DLD1 (cell line): ENCODE results near the gene CCL17.

Source experiments
- in situ Hi-C: cut with HindIII; loops from 2 replicates; pipeline ENCODE4 v1.10.0; 2017; ENCODE audit warnings: low sequenced_read_pairs

The CCL17 gene

DNA sequence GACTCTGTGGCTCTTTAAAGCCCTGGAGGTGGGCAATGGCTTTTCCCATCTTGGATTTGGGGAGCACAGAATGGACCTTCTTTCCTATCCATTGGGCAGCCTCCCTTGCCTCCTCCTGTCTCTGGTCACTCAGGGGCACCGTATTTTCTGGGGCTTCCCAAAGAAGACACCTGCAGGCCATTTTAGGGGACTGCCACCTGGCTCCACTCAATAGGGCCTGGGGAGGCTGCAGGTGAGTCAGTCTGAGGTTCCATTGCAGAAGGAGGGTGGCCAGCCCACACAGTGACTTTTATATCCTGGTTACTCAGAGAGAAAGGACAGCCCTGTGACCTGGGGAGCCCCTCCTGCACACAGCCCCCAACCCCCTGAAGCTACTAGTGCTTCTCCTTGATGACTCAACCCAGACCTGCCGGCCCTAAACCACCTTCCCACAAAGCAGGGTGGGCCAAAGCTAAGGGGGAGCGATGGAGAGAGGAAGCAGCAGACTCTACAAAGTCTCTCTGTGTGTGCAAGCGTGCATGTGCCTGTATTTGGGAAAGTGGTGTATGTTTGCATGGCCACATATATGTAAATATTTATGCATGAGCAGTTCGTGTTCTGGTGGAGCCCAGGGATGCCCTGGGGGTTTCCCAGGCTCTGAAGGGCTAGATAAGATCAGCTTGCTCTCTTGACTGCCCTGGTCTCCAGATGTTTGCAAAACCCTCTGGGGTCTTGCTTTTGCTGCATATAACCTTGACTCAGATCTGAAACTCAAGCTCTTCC lies 27.3 kb upstream of the CCL17 start:
- in situ Hi-C loops, result no loop called here

DNA sequence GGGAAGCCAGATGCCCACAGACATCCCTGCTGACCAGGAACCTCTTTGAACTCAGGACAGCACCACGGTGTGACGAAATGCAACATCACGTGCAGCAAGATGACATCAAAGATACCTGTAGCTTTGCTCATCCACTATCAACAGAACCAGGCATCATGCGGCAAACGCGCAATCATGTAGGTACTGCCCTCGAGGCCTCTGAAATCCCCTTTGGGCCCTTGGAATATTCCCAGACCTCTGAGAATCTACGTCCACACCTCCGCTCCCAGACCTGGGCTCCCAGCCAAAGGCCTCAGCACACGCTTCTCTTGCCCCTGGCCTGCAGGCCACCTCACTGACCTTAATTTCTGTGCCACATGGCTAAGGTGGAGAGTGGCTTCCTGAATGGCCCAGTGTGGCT lies 25.0 kb upstream of the CCL17 start:
- in situ Hi-C loops, result no loop called here

DNA sequence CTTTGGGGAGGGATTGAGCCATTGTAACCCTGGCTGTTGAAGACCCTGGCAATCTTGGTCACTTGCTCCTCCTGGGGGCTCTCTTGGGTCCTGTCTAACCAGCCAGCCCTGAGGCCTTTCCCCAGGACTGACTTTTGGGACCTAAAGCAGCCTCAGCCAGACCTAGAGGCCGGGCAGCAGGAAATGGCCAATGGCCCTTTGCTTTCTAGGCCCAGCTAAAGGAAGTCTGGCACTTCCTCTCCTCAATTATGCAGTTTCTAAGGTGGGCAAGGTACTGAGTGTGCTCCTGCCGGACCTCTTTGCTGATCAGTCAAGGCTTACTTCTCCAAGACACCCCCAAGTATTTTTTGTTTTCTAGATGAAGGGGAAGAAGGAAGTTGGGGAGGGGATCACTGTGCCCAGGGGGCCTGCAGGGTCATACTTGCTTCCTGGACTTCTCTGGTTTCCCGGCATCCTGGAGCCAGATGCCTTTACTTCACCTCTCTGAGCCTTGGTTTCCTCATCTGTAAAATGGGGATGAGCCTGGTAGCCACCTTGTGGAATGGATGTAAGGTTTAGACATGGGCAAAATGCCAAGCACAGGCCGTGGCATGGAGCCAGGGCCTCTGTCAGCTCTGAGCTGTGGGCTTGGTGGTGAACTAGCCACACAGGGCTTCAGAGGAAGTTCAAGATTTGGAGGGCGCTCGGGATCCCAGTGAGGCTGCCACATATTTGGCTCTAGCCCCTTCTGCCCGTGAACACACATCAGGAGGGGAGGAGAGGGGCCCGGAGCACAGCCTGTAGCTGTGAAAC lies 23.7 kb upstream of the CCL17 start:
- in situ Hi-C loops, result no loop called here

DNA sequence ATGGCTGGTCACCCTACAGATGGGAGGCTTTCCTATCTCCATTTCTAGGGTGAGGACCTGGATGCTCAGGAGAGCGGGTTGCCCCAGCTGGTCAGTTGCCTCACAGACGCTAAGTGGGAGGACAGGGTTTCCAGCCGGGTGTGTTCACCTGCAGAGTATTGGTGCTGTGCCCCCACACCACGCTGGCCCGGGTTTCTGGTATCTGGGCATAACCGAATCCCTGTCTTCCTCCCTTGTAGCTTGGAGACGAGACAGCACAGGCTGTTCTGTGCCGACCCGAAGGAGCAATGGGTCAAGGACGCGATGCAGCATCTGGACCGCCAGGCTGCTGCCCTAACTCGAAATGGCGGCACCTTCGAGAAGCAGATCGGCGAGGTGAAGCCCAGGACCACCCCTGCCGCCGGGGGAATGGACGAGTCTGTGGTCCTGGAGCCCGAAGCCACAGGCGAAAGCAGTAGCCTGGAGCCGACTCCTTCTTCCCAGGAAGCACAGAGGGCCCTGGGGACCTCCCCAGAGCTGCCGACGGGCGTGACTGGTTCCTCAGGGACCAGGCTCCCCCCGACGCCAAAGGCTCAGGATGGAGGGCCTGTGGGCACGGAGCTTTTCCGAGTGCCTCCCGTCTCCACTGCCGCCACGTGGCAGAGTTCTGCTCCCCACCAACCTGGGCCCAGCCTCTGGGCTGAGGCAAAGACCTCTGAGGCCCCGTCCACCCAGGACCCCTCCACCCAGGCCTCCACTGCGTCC lies 22.6 kb upstream of the CCL17 start:
- in situ Hi-C loops, result no loop called here

DNA sequence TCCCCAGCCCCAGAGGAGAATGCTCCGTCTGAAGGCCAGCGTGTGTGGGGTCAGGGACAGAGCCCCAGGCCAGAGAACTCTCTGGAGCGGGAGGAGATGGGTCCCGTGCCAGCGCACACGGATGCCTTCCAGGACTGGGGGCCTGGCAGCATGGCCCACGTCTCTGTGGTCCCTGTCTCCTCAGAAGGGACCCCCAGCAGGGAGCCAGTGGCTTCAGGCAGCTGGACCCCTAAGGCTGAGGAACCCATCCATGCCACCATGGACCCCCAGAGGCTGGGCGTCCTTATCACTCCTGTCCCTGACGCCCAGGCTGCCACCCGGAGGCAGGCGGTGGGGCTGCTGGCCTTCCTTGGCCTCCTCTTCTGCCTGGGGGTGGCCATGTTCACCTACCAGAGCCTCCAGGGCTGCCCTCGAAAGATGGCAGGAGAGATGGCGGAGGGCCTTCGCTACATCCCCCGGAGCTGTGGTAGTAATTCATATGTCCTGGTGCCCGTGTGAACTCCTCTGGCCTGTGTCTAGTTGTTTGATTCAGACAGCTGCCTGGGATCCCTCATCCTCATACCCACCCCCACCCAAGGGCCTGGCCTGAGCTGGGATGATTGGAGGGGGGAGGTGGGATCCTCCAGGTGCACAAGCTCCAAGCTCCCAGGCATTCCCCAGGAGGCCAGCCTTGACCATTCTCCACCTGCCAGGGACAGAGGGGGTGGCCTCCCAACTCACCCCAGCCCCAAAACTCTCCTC lies 21.9 kb upstream of the CCL17 start:
- in situ Hi-C loops, result no loop called here

DNA sequence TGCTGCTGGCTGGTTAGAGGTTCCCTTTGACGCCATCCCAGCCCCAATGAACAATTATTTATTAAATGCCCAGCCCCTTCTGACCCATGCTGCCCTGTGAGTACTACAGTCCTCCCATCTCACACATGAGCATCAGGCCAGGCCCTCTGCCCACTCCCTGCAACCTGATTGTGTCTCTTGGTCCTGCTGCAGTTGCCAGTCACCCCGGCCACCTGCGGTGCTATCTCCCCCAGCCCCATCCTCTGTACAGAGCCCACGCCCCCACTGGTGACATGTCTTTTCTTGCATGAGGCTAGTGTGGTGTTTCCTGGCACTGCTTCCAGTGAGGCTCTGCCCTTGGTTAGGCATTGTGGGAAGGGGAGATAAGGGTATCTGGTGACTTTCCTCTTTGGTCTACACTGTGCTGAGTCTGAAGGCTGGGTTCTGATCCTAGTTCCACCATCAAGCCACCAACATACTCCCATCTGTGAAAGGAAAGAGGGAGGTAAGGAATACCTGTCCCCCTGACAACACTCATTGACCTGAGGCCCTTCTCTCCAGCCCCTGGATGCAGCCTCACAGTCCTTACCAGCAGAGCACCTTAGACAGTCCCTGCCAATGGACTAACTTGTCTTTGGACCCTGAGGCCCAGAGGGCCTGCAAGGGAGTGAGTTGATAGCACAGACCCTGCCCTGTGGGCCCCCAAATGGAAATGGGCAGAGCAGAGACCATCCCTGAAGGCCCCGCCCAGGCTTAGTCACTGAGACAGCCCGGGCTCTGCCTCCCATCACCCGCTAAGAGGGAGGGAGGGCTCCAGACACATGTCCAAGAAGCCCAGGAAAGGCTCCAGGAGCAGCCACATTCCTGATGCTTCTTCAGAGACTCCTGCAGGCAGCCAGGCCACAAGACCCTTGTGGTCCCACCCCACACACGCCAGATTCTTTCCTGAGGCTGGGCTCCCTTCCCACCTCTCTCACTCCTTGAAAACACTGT lies 21.0 kb upstream of the CCL17 start:
- in situ Hi-C loops, result no loop called here

DNA sequence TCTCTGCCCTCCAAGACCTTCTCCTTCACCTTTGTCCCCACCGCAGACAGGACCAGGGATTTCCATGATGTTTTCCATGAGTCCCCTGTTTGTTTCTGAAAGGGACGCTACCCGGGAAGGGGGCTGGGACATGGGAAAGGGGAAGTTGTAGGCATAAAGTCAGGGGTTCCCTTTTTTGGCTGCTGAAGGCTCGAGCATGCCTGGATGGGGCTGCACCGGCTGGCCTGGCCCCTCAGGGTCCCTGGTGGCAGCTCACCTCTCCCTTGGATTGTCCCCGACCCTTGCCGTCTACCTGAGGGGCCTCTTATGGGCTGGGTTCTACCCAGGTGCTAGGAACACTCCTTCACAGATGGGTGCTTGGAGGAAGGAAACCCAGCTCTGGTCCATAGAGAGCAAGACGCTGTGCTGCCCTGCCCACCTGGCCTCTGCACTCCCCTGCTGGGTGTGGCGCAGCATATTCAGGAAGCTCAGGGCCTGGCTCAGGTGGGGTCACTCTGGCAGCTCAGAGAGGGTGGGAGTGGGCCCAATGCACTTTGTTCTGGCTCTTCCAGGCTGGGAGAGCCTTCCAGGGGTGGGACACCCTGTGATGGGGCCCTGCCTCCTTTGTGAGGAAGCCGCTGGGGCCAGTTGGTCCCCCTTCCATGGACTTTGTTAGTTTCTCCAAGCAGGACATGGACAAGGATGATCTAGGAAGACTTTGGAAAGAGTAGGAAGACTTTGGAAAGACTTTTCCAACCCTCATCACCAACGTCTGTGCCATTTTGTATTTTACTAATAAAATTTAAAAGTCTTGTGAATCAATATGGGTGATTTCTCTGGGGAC lies 20.1 kb upstream of the CCL17 start:
- in situ Hi-C loops, result no loop called here

DNA sequence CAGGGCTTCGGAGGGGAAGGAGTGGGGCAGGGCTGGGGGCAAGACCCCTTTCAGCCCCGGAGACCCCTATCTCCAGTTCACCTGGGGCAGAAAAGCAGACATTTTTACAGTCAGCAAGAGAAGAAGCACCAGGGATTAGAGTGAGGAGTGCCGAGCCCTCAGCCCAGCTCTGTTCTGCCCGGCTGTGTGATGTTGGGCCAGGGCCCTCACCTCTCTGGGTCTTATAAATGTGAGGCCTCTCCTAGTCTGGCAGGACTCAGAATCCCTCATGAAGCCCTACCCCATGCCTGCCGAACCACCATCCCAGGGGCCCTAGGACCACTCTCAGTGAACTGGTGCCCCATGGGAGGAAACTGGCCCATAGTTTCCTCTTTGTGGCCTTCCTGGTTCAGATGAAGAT lies 19.5 kb upstream of the CCL17 start:
- in situ Hi-C loops, result no loop called here

DNA sequence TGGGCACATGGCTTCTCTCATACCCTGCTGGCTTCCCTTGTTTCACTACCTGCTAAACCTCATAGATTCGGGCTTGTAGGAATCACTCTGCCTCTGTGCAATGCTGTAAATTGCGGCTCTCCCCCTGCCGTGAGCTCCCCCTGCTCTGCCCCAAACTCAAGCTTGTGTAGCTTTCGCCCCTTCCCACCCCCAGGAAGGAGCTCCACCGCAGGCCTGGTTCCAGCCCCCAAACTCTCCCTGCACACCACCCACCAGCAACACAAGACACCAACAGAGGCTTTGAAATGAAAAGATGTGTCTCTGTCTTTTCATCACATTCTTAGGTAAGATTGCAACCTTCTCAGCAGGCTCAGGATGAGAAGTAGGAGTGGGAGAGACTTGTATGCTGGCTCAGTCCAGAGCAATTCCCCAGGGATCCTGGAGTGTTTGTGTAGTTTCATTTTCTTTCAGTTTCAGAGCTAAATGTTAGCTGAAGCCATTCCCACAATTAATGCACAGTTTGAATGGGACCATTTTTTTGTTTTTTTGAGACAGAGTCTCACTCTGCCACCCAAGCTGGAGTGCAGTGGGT lies 18.1 kb upstream of the CCL17 start:
- in situ Hi-C loops, result no loop called here

DNA sequence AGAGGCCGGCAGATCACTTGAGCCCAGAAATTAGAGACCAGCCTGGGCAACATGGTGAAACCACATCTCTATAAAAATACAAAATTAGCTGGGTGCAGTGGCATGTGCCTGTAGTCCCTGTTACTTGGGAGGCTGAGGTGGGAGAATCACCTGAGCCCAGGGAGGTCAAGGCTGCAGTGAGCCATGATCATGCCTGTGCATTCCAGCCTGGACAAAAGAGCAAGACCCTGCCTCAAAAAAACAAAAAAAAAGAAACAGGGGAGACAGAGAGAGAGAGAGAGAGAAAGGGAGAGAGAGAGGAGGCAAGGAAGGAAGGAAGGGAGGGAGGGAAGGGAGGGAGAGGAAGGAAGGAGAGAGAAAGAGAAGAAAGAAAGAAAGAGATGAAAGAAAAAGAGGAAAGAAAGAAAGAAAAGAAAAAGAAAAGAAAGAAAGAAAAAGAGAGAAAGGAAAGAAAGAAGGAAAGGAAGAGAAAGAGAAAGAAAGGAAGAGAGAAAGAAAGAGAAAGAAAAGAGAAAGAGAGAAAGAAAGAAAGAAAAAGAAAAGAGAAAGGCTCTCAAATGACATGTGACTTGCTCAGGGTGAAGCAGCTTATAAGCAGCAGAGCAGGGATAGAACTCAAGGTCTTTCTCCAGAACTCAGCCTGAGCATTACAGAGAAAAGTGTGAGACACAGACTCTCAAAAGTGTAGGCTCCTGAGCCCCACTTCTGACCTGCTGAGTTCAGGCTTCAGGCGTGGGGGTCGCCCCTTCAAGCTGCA lies 16.8 kb upstream of the CCL17 start:
- in situ Hi-C loops, result no loop called here

DNA sequence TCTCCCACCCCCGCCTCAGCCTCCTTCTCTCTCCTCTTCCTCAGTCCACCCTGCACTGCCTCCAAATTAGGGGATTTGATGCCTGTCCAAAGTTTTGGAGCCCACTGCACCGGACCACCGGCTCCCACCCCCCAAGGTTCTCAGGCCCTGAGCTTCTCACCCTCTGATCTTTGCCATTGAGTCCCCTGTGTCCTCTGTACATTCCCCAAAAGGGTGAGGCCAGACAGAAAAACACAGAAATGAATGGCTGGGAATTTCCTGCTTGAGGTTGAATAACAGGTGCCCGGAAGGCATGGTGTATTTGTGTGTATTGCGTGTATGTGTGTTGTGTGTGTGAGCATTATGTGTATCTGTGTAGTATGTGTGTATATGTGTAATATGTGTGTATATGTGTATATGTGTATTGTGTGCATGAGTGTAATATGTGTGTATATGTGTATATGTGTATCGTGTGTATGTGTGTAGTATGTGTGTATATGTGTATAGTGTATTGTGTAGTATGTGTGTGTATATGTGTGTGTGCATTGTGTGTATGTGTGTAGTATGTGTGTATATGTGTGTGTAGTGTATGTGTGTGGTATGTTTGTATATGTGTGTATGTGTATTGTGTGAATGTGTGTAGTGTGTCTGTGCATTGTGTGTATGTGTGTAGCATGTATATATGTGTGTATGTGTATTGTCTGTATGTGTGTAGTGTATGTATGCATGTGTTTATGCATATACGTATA lies 16.0 kb upstream of the CCL17 start:
- in situ Hi-C loops, result no loop called here

DNA sequence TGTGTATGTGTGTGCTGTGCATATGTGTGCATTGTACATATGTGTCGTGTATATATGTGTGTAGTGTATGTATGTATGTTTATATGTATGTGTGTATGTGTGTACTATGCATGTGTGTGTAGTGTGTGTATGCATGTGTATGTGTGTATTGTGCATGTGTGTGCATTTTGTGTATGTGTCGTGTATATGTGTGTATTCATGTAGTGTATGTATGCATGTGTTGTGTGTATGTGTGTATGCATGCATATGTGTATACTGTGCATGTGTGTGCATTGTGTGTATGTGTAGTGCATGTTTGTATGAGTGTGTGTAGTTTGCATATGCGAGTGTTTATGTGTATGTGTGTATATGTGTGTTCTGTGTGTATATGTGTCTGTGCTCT lies 15.5 kb upstream of the CCL17 start:
- in situ Hi-C loops, result no loop called here

DNA sequence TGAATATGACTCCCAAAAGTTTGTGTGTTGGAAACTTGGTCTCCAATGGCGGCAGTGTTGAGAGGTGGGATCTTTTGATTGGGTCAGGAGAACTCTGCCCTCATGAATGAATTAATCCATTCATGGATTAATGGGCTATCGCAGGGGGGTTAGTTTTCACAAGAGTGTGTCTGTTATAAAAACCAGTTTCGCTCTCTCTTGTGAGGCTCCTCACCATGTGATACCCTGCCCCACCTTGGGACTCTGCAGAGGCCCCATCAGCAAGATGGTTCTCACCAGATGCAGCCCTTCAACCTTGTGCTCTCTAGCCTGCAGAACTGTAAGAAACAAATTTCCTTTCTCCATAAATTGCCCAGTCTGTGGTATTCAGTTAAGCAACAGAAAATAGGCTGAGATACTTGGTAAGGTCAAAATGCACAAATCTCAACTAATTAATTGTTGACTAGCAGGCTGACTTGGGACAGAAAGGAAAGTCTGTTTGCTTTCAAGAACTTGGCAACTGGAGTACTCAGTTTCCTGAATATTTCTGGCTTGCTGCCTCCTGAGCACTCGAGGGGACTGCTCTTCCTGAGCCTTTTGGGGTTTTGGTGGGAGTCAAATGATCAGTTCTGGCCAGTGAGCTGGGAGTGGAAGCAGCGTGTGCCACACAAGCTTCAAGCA lies 13.8 kb upstream of the CCL17 start:
- in situ Hi-C loops, result loop anchor here (10.0 kb wide), 2 partner anchors 46 to 96 kb away; no protein-coding TSS in a partner anchor

DNA sequence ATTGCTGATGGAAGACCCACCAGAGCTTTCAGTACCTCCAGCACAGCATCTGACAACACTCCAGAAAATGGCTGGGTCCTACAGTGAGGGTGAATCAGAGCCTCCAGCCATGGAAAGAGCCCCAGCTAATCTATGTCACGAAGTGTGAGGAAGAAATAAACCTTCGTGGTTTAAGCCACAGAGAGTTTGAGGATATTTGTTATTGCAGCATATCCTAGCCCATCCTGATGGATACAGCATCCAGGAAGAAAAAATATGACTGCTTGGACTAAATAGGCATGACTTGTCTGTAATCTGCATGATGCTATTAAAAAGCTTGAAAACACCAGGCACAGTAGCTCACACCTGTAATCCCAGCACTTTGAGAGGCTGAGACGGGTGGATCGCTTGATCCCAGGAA lies 13.3 kb upstream of the CCL17 start:
- in situ Hi-C loops, result loop anchor here (10.0 kb wide), 2 partner anchors 46 to 96 kb away; no protein-coding TSS in a partner anchor

DNA sequence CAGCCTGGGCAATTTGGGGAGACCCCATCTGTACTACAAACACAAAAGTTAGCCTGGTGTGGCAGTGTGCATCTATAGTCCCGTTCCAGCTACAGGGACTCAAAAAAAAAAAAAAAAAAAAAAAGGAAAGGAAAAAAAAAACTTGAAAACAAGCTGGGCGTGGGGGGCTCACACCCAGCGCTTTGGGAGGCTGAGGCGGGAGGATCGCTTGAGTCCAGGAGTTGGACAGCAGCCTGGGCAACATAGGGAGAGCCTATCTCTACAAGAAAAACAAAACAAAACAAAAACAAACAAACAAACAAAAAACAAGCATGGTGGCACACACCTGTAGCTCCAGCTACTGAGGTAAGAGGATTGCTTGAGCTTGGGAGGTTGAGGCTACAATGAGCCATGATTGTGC lies 12.9 kb upstream of the CCL17 start:
- in situ Hi-C loops, result loop anchor here (10.0 kb wide), 2 partner anchors 47 to 97 kb away; no protein-coding TSS in a partner anchor

DNA sequence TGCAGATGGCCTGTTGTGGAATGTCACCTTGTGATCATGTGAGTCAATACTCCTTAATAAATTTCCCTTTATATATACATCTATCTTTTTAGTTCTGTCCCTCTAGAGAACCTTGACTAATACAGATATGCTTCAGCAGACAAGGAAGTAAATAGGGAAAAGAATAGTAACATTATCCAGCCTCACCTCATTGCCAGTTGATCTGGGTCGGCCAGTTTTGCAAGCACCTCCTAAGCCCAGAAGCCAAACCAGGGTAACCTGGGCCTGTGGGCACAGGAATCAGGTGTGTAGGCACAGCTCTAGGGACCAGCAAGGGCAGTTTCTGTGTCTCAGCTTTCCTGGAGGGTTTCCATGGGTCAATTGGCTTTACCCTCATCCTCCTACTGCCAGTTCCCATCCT lies 11.9 kb upstream of the CCL17 start:
- in situ Hi-C loops, result loop anchor here (10.0 kb wide), 2 partner anchors 48 to 98 kb away; no protein-coding TSS in a partner anchor
